ENCODE data around the gene CRACDL. TPM values are rescaled to one million over a fixed set of nuclear protein-coding genes. Genes with fewer than 3 reads are reported as not detected.
A peak's percentile ranks its signal among the peaks of the same experiment; 100 is the strongest.

The CRACDL gene
- total and polyA plus RNA-seq, 2 of the 13 experiments (the other 11 are each of a cell fraction or from before 2014, with no cell fraction given) = 0.15 to 0.26 TPM

DNA sequence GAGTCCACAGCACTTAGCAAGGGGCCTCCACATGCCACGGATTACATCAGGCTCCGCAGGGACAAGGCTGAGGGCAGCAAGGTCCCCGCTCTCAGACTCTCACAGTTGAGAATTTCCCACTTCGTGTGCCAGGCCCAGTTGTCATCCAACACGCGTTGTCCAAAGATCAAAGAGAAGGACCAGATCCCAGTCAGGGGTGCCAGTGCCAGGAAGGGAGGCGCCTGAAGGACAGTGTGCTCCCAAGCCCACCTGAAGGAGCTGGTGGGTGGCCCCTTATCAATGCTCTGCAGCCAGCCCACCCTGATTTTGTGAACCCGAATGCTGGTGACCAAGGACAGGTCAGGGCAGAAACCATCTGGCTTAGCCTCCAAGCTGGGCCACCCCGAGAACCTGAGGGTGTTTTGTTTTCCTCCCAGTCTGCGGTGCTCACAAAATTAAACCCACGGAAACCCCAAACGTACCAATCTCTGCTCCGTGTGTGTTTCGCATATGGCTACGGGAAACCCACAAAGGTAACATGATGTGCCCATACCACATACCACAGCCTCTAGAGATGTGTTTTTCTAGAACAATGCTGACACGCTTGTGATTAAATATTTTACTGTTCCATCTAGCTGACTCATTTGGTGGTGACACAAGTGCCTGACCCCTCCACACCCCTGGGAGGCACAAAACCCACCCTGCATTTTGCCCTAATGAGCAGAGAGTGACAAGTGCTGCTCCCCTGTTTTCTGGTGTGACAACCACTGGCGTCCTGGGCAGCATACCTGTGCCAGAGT lies 24.5 kb downstream of the CRACDL start (continued):
- TF ChIP-seq RBM22 (optimal IDR thresholded peaks at IDR 0.05; ENCODE audit: low read length) (no peak), NFE2 (CRISPR knock-in tag; IDR thresholded peaks at IDR 0.05) (no peak), ZKSCAN8 (CRISPR knock-in tag; IDR thresholded peaks at IDR 0.05; ENCODE audit: borderline replicate concordance) (no peak), ARID2 (CRISPR knock-in tag; IDR thresholded peaks at IDR 0.05; ENCODE audit: borderline replicate concordance) (no peak), ETV6 (CRISPR knock-in tag; conservative IDR thresholded peaks at IDR 0.05) (no peak), ZNF768 (CRISPR knock-in tag; IDR thresholded peaks at IDR 0.05) (no peak), THAP11 (CRISPR knock-in tag; IDR thresholded peaks at IDR 0.05) (peak; percentile 59), RFX1 (IDR thresholded peaks at IDR 0.05) (no peak), TBX3 (IDR thresholded peaks at IDR 0.05; ENCODE audit: borderline replicate concordance) (no peak), TEAD3 (CRISPR knock-in tag; optimal IDR thresholded peaks at IDR 0.05; ENCODE audit: borderline replicate concordance) (peak; percentile 92), ATRX (CRISPR knock-in tag; IDR thresholded peaks at IDR 0.05; ENCODE audit: borderline replicate concordance) (no peak), GFI1 (CRISPR knock-in tag; IDR thresholded peaks at IDR 0.05; ENCODE audit: borderline replicate concordance) (no peak), SP2 (CRISPR knock-in tag; IDR thresholded peaks at IDR 0.05) (no peak), CEBPG (CRISPR knock-in tag; IDR thresholded peaks at IDR 0.05) (peak; percentile 85), NFYC (CRISPR knock-in tag; IDR thresholded peaks at IDR 0.05) (no peak), ZNF3 (CRISPR knock-in tag; IDR thresholded peaks at IDR 0.05) (no peak), DNMT3B (CRISPR knock-in tag; conservative IDR thresholded peaks at IDR 0.05) (no peak), ZNF558 (CRISPR knock-in tag; IDR thresholded peaks at IDR 0.05; ENCODE audit: borderline replicate concordance) (no peak), EEA1 (CRISPR knock-in tag; IDR thresholded peaks at IDR 0.05; ENCODE audit: borderline replicate concordance) (no peak), TCF7L2 (IDR thresholded peaks at IDR 0.05; ENCODE audit: low read depth, low read length) (no peak), NR2F1 (CRISPR knock-in tag; IDR thresholded peaks at IDR 0.05) (no peak), ONECUT2 (CRISPR knock-in tag; IDR thresholded peaks at IDR 0.05) (no peak)
- TF ChIP-seq, protein P1, sequence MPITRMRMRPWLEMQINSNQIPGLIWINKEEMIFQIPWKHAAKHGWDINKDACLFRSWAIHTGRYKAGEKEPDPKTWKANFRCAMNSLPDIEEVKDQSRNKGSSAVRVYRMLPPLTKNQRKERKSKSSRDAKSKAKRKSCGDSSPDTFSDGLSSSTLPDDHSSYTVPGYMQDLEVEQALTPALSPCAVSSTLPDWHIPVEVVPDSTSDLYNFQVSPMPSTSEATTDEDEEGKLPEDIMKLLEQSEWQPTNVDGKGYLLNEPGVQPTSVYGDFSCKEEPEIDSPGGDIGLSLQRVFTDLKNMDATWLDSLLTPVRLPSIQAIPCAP (CRISPR knock-in tag; IDR thresholded peaks at IDR 0.05; ENCODE audit: low read depth) = no peak
- TF ChIP-seq, protein P2, sequence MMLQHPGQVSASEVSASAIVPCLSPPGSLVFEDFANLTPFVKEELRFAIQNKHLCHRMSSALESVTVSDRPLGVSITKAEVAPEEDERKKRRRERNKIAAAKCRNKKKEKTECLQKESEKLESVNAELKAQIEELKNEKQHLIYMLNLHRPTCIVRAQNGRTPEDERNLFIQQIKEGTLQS (CRISPR knock-in tag; IDR thresholded peaks at IDR 0.05) = no peak
- TF ChIP-seq, protein P3, sequence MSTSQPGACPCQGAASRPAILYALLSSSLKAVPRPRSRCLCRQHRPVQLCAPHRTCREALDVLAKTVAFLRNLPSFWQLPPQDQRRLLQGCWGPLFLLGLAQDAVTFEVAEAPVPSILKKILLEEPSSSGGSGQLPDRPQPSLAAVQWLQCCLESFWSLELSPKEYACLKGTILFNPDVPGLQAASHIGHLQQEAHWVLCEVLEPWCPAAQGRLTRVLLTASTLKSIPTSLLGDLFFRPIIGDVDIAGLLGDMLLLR (CRISPR knock-in tag; IDR thresholded peaks at IDR 0.05) = peak; percentile 39; the same call in 1 of the 2 replicates
- TF ChIP-seq, protein P4, sequence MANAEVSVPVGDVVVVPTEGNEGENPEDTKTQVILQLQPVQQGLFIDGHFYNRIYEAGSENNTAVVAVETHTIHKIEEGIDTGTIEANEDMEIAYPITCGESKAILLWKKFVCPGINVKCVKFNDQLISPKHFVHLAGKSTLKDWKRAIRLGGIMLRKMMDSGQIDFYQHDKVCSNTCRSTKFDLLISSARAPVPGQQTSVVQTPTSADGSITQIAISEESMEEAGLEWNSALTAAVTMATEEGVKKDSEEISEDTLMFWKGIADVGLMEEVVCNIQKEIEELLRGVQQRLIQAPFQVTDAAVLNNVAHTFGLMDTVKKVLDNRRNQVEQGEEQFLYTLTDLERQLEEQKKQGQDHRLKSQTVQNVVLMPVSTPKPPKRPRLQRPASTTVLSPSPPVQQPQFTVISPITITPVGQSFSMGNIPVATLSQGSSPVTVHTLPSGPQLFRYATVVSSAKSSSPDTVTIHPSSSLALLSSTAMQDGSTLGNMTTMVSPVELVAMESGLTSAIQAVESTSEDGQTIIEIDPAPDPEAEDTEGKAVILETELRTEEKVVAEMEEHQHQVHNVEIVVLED (CRISPR knock-in tag; IDR thresholded peaks at IDR 0.05; ENCODE audit: borderline replicate concordance) = no peak
- TF ChIP-seq, protein P5, sequence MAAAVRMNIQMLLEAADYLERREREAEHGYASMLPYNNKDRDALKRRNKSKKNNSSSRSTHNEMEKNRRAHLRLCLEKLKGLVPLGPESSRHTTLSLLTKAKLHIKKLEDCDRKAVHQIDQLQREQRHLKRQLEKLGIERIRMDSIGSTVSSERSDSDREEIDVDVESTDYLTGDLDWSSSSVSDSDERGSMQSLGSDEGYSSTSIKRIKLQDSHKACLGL (CRISPR knock-in tag; IDR thresholded peaks at IDR 0.05) = peak; percentile 61; the same call in 1 of the 2 replicates
- TF ChIP-seq, protein P6, sequence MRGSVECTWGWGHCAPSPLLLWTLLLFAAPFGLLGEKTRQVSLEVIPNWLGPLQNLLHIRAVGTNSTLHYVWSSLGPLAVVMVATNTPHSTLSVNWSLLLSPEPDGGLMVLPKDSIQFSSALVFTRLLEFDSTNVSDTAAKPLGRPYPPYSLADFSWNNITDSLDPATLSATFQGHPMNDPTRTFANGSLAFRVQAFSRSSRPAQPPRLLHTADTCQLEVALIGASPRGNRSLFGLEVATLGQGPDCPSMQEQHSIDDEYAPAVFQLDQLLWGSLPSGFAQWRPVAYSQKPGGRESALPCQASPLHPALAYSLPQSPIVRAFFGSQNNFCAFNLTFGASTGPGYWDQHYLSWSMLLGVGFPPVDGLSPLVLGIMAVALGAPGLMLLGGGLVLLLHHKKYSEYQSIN (CRISPR knock-in tag; IDR thresholded peaks at IDR 0.05; ENCODE audit: borderline replicate concordance) = no peak
